CD1c-positive myeloid dendritic cell (primary cell): ENCODE data around the gene TSPAN31.

Experiments
- DNase-seq: peaks from one replicate; pipeline ENCODE4 v3.0.0-alpha.2; 2016; ENCODE audit errors: extremely low spot score

TSPAN31 gene

DNA sequence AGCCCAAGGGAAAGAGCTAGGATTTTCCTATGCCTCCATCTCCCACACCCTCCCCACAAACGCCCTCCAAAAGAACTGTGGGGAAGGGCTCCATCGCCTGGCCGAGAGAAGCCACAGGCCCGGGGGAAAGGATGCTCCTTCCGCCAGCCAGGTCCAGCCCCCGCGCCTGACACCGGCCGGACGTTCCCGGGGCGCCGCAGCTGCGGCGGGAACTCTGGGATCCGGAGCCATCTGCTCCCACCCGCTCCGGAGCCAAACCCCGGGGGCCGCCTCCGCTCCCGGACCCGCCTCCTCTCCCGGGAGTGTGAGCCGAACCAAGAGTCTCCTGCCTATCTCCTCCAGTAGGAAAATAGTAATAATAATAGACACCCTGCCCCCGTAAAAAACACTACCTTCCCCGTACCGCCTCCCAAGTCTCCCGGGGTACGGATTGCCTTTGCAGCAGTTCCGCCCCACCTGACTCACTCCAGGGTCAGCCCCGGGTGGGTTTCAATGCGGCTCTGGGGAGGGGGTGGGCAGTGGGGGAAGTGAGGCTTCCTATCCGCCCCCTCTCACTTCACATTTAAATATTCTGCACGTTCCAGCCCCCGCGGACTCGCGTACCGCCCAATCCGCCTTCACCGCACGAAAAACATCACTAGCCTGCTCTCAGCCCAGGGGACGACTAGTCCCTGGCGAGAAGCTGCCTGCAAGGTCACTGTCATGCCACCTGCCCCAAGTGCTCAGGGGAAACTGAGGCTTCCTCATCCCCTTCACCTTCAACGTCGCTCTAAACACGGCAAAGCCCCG, 8.7 kb upstream of the TSPAN31 start:
- DNase-seq, result no peak

- DNase-seq, result no peak
Measured at GRCh38 chr12:57736741-57737466, 7.9 kb upstream of the TSPAN31 start.

DNA sequence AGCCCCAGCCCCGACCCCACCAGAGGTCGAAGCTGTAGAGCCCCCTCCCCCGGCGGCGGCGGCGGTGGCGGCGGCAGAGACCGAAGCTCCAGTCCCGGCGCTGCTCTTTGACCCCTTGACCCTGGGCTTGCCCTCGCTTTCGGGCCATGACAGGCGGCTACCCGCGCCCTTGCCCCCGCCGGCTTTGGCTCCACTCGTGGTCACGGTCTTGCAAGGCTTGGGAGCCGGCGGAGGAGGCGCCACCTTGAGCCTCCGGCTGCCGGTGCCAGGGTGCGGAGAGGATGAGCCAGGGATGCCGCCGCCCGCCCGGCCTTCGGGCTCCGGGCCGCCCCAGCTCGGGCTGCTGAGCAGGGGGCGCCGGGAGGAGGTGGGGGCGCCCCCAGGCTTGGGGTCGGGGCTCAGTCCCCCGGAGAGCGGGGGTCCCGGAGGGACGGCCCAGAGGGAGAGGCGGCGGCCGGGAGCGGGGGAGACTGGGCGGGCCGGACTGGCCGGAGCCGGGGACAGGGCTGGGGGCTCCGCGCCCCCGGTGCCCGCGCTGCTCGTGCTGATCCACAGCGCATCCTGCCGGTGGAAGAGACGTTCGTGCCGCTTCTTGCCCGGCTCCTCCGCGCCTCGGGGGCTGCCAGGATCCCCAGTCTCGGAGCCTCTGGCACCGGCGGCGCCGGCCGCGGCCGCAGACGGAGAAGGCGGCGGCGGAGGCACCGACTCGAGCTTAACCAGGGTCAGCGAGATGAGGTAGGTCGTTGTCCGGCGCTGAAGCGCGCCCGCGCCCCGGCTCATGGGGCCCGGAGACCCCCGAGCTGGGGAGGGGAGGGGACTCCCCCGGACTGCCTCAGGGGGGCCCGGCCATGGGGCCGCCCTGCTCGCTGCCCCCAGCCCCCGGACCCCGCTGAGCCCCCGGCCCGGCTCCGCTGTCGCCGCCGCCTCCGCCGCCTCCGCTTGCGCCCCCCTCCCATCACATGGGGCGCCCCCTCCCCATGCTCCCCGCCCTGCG, 7.1 kb upstream of the TSPAN31 start:
- DNase-seq, result no peak

DNA sequence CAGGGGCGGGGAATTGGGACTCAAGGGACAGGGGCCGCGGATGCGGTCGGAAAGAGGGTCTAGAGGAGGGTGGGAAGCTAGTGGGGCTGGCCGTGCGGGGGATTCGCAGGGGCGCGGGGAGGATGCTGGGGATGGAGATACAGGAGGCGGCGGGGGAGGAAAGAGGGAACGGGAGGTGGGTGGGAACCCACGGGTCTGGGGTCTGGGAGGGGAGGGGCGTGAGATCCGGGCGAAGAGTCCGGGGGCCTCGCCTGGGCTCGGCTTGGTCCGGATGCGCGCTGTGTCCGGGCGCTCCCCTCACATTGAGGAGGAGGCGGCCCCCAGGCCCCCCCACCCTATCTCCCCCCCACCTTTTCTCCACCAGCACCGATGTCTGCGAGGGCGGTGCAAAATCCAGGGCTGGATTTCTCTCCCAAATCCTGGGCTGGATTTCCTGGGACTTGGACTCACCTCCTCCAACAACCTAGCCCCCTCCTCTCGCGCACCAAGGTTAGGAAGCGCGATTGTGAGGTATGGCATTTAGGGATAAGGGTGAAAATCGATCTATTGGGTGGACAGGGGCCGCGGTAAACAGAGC, 6.1 kb upstream of the TSPAN31 start, which contains the start of gene AGAP2:
AGAP2 (minus strand) TSS at position 82 of the 577 bp plus-strand sequence. CDS start 496 bp downstream, outside the sequence.
- no peak for DNase-seq

- DNase-seq, result no peak
Measured at GRCh38 chr12:57739387-57739786, 5.5 kb upstream of the TSPAN31 start.

- no peak for DNase-seq
Measured at GRCh38 chr12:57739914-57740538, 4.8 kb upstream of the TSPAN31 start.

DNA sequence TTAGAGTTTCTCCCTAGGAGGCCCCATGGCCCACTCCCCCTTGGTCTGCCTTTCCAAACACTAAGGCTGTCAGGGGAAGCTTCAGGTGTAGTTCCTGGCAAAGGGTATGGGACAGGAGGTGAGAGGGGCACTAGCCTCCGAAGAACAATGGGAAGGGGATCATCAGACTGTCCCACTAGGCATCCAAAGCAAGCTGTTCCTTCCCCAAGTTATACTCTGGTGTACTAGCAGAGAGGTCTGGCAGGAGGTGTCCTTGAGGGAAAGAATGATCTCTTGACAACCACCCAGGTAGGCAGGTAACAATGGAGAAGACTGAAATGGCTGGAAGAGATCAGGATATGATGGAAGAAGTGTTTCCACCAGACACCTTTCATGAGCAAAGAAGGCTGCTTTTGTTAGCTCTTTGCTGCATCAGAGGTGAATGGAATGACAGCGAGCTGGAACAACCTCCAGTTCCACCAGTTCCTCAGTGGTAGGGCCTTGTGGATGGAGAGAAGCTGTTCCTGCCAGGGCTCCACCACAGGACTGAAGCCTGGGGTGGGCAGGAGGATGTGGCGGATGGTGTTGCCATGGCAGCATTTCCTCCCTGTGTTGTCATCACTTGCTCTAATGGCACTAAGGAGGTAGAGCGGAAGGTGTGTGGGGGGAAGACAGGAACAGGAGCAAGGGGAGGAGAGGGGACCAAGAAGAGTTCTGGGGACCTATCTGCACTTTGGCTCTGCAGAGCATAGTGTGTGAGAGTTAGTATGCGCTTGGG, 4.0 kb upstream of the TSPAN31 start:
- DNase-seq, result peak; percentile 62

DNA sequence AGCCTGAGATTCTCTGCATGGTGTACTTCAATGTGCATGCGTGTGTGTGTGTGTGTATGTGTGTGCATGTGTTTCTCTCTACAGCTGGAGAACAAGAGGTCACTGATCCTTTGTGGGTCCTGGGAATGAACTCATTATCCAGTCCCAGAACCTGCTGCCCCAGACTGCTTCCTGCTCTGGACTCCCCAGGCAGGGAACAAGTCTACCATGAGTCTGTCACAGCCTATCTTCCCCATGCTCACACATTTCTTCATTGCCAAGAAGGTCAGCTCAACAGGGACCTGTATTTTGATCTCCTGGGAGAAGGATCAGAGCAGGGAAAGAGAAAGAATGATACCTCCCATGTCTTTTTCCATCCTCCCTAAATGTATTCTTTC, 3.4 kb upstream of the TSPAN31 start:
- no peak for DNase-seq

- peak; percentile 62 for DNase-seq
Measured at GRCh38 chr12:57741844-57742738, 2.7 kb upstream of the TSPAN31 start.

GRCh38 chr12:57743769-57744168, 1.1 kb upstream of the TSPAN31 start:
- no peak for DNase-seq

DNA sequence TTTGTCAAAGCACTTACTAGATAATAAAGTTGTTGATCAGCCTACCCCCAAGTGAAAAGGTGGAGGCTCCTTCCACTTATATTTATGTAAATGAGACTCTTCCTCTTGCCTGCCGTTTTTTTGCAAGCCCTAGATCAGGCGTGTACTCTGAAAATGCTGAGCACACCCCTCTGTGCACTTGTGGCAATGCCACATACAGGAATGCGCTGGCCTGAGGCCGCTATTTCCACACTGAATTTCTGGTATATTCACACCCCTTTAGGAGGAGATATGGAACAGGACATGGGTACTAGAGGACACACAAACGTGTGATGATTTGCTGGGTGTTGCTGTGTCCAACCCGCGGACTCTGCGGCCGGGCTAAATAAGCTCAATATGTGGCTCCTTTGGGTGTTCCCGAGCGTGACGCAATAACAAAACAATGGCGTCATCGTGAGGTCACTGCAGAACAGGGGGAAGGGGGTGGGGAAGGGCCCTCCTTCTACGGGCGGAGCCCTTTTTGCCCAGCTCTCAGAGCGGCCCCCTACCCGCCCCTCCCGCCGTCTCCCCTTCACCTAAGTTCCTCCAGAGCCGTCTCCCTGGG, 554 bp upstream of the TSPAN31 start:
- DNase-seq, result peak; percentile 82

- DNase-seq, result no peak
Measured at GRCh38 chr12:57745485-57745881, 644 bp downstream of the TSPAN31 start.

DNA sequence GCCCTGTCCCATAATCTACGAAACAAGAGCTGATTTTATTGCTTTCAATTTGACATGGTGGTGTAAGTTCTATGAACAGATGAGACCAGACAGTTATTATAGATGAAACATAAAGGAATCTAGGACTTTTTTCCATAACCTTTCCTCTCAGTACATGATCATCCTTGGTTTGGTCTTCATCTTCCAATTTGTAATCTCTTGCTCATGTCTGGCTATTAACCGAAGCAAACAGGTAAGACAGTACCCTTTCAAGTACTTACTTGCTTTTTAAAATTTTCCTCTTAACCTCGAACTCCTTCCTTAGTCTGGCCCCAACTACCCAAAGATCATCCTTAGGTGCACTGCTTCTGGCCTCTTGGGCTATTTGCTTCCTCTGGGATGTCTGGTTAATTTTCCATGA, 1.2 kb downstream of the TSPAN31 start:
- no peak for DNase-seq

- no peak for DNase-seq
Measured at GRCh38 chr12:57749061-57749460, 4.2 kb downstream of the TSPAN31 start.

GRCh38 chr12:57750561-57751431, 6.0 kb downstream of the TSPAN31 start:
- no peak for DNase-seq

DNA sequence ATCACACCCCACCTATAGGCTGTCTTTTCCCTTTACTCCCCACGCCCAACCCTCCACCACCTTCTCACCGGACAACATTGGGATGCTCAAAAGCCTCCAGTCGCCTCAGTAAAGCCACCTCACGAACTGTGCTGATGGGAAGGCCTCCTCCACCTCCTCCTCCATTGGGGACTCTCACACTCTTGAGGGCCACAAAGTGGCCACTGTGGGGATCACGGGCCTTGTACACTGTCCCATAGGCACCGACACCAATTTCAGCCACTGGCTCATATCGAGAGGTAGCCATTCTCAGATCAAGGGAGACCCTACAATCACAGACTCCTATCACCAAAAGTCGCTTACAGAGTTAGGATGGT, 6.6 kb downstream of the TSPAN31 start:
- DNase-seq, result no peak

DNA sequence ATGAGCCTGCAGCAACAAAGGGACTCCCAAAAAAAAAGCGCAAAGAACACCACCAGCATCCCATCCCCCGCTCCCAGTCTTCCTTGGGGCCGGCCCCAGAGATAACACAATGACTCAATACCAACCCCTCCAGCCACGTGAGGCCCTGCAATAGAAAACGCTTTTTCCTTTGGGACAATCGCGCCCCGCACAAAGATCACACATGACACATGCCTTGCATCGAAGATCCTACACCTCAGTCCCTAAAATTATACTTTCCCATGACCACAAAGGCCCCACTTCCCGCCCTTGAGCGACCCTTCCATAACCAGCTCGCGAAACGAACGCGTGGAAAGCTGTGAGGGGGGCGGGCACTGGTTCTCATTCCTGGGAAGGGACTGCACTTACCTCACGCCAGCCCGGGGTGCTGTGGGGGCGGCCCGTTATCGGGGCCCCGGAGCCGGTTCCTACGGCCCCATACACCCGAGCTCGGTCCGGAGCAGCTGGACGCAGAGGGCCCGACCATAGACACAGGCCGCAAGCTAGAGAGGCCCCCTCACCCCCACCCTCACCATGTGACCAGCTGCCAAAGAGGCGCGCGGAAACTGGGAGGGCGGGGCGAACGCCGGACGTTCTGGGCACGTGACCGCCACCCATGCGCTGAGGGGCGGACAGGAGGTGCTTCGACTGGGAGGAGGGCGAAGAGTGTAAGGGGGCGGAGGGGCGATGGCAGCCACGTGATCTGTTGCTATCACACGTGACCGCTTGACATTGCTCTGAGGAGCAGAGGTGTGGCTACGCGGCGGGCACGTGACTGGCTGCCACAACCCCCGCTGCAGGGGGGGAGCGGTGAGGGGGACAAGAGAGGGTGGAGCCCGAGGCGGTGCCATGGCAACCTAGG, 7.2 kb downstream of the TSPAN31 start, which contains the start of gene CDK4:
CDK4 (minus strand) TSS at position 523 of the 880 bp plus-strand sequence. CDS start 593 bp downstream, outside the sequence.
- DNase-seq, result peak; percentile 98
